HL-60 (cell line): ENCODE results near the gene FAM83G.
"Not testable (repeated sequence)": the region's sequence is repeated elsewhere in the genome, so short reads cannot be mapped to it uniquely, and the experiment has no call there.

Experiments
- POLR2AphosphoS5 ChIP-seq: IDR thresholded peaks from 2 replicates; pipeline ENCODE4 v1.6.1; 2012; ENCODE audit warnings: low read depth
- TF ChIP-seq, protein P1 (sequence below): IDR thresholded peaks from one replicate; pipeline ENCODE4 v1.5.1; 2011; ENCODE audit warnings: low read length, control low read depth, inconsistent platforms; ENCODE audit not compliant: insufficient read depth

DNA sequence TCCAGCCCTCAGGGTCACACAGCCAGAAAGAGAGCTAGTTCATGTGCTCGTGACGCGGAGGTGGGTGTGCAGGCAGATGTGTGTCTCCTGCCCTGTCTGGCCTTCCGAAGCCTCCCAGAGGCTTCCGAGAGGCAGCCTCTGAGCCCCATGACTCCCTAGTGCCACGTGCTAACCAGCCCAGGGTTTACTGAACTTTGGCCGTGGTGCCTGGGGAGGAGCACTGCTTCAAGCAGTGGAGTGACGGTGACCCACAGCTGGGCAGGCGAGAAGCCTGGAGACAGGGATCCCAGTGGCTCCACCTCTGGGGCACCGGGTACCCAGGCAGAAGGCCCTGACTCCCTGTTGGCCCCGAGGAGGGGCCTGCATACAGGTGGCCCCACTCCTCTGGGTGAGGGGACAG is 24.1 kb upstream of the FAM83G start:
- TF ChIP-seq, protein P1, sequence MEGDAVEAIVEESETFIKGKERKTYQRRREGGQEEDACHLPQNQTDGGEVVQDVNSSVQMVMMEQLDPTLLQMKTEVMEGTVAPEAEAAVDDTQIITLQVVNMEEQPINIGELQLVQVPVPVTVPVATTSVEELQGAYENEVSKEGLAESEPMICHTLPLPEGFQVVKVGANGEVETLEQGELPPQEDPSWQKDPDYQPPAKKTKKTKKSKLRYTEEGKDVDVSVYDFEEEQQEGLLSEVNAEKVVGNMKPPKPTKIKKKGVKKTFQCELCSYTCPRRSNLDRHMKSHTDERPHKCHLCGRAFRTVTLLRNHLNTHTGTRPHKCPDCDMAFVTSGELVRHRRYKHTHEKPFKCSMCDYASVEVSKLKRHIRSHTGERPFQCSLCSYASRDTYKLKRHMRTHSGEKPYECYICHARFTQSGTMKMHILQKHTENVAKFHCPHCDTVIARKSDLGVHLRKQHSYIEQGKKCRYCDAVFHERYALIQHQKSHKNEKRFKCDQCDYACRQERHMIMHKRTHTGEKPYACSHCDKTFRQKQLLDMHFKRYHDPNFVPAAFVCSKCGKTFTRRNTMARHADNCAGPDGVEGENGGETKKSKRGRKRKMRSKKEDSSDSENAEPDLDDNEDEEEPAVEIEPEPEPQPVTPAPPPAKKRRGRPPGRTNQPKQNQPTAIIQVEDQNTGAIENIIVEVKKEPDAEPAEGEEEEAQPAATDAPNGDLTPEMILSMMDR: not testable (repeated sequence)
- not testable (repeated sequence) for TF ChIP-seq POLR2AphosphoS5
